ENCODE data around the gene SCAND1. TPM values are rescaled to one million over a fixed set of nuclear protein-coding genes. Genes with fewer than 3 reads are reported as not detected.

SCAND1 gene
- total RNA-seq, 1 experiment from 2014 or later, result 54.6 TPM

DNA sequence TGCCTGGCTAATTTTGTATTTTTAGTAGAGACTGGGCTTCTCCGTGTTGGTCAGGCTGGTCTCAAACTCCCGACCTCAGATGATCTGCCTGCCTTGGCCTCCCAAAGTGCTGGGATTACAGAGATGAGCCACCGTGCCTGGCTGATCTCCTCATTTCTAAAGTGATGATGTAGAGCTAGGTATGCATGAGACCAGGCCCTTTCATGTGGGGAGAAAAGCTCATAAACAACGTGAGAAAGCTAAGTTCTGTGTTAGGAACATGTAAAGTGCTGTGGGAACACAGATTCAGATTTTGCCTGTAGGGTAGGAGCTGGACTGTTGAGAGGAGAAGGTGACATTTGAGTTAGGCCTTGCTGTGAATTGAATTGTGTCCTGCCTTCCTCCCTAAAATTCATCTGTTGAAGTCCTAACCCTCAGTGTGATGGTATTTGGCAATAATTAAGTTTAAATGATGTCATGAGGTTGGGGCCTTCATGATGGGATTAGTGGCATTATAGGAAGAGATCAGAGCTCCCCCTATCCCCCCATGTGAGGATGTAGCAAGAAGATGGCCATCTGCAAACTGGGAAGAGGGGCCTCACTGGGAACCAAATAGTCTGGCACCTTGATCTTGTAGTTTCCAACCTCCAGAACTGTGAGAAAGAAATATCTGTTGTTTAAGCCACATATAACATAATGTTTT is 49.2 kb downstream of the SCAND1 start:
- Mint-ChIP-seq H3K36me3 (ENCODE audit: insufficient read depth, unreplicated experiment) (peaks cover 54% of the 10 kb centered on the region), H3K4me3 (ENCODE audit: unreplicated experiment) (no peak overlapping the region), H3K4me1 (ENCODE audit: insufficient read depth, unreplicated experiment) (peaks cover 16% of the 10 kb centered on the region), H3K27ac (ENCODE audit: low read depth, unreplicated experiment) (peak overlapping the region; percentile 20), H3K27me3 (ENCODE audit: insufficient read depth, unreplicated experiment) (no peaks in the 10 kb centered on the region), H3K9me3 (ENCODE audit: unreplicated experiment) (no peaks in the 10 kb centered on the region)
- intact Hi-C loops (cut with micrococcal nuclease), result no loop called here
- POLR2A ChIA-PET, result interaction anchor here (0.6 kb wide), 1 partner anchor 163 kb away, joined by 3 read pairs; the partner anchor contains the start of gene RBM39
- CTCF ChIA-PET, result interaction anchor here (0.5 to 0.8 kb wide), 2 partner anchors 11 to 367 kb away, joined by 3 to 4 read pairs; no protein-coding TSS in a partner anchor
- DNase-seq (ENCODE audit: unreplicated experiment), result no peak
- BruUV-seq (replicated peaks), result no TSS peak
- TF ChIP-seq, protein P1, sequence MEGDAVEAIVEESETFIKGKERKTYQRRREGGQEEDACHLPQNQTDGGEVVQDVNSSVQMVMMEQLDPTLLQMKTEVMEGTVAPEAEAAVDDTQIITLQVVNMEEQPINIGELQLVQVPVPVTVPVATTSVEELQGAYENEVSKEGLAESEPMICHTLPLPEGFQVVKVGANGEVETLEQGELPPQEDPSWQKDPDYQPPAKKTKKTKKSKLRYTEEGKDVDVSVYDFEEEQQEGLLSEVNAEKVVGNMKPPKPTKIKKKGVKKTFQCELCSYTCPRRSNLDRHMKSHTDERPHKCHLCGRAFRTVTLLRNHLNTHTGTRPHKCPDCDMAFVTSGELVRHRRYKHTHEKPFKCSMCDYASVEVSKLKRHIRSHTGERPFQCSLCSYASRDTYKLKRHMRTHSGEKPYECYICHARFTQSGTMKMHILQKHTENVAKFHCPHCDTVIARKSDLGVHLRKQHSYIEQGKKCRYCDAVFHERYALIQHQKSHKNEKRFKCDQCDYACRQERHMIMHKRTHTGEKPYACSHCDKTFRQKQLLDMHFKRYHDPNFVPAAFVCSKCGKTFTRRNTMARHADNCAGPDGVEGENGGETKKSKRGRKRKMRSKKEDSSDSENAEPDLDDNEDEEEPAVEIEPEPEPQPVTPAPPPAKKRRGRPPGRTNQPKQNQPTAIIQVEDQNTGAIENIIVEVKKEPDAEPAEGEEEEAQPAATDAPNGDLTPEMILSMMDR (IDR thresholded peaks at IDR 0.05; ENCODE audit: unreplicated experiment), result no peak

DNA sequence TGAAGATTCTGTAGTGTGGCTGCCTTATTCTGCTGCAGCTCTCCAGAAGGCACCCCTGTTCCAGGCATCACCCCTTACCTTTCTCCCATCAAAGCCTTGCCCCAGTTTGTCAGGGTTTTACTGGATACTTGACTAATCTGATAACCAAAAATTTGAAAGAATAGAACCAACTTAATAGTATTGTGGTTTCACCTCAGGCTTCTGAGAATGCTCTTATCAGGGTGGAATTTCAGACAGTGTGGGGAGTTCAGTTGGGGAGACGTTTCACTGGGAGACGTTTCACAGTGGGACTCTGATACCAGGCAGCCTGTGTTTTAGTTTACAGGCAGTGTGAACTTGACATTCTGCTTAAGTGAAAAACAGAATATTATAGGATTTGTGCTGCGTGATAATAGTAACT is 50.5 kb downstream of the SCAND1 start:
- H3K27me3 Mint-ChIP-seq (ENCODE audit: insufficient read depth, unreplicated experiment), result no peaks in the 10 kb centered on the region
- intact Hi-C loops (cut with micrococcal nuclease), result no loop called here
- CTCF ChIA-PET, result no interaction called here

More for the DNA sequence above, 50.5 kb downstream of the SCAND1 start:
- BruUV-seq (replicated peaks), result no TSS peak
- H3K9me3 Mint-ChIP-seq (ENCODE audit: unreplicated experiment), result no peaks in the 10 kb centered on the region
- H3K36me3 Mint-ChIP-seq (ENCODE audit: insufficient read depth, unreplicated experiment), result peaks cover 52% of the 10 kb centered on the region
- TF ChIP-seq, protein P1 (IDR thresholded peaks at IDR 0.05; ENCODE audit: unreplicated experiment), result no peak
- DNase-seq (ENCODE audit: unreplicated experiment), result no peak
- no peak overlapping the region for H3K27ac Mint-ChIP-seq (ENCODE audit: low read depth, unreplicated experiment)
- no peak overlapping the region for H3K4me3 Mint-ChIP-seq (ENCODE audit: unreplicated experiment)
- POLR2A ChIA-PET, result no interaction called here
- H3K4me1 Mint-ChIP-seq (ENCODE audit: insufficient read depth, unreplicated experiment), result peaks cover 16% of the 10 kb centered on the region

Other genes with a start within 250 kb of the SCAND1 start
- gene RBM39, start 212.2 kb downstream of the SCAND1 start, total RNA-seq (2022), result 380 and 438 TPM in 2 replicates
- 64.2 and 74.7 TPM in 2 replicates for gene PHF20, start 182.5 kb downstream of the SCAND1 start, total RNA-seq (2022)
- 2.2 and 3.4 TPM in 2 replicates for gene CNBD2, start 14.1 kb upstream of the SCAND1 start, total RNA-seq (2022)
- gene EPB41L1, start 200.2 kb upstream of the SCAND1 start, total RNA-seq (2022), result 6.7 and 10.1 TPM in 2 replicates

All from MCF 10A (cell line).